ENCODE measurements around the gene ITGAE. TPM values are rescaled to one million over a fixed set of nuclear protein-coding genes. Genes with fewer than 3 reads are reported as not detected.

Gene ITGAE
- total and polyA plus RNA-seq, 4 donors = 16.0 to 57.0 (median 27.9) TPM

DNA sequence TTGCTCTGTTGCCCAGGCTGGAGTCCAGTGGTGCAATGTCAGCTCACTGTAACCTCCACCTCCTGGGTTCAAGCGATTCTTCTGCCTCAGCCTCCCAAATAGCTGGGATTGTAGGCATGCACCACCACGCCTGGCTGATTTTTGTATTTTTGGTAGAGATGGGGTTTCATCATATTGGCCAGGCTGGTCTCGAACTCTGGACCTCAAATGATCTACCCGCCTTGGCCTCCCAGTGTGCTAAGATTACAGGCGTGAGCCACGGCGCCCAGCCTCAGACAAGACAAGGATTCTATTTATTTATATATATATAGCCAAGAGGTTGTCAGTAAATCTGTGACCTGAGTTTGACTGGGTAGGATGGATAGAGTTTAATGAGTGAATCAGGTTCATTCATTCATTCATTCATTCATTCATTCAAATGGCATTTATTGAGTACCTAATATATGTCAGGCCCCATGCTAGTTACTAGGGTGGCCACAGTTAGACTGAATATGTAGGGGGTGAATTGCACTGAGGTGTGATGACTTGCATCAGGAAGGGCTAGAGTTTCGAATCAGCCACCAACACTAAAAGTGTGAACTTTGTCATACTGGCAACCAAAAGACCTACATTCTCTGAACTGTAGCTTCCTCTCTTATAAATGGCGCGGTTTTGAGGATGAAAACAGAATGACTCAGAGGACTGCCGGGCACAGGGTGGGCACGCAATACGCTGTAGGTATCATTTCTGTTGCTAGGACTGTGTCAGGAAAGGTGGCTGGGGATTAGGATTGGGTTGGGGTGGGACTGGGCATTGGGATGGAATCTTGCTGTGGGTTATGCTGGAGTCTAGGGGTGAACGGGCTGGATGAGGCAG lies 37.8 kb downstream of the ITGAE start:
- Histone ChIP-seq H3K27ac (ENCODE audit: low read depth in 1 of 2, low read length in 2 of 2) (no peak overlapping the region), H3K27me3 (ENCODE audit: control insufficient read depth in 1 of 2, insufficient read depth in 2 of 2, low read length in 1 of 2) (no peaks in the 10 kb centered on the region), H3K36me3 (ENCODE audit: control insufficient read depth in 1 of 2, insufficient read depth in 2 of 2, low read length in 1 of 2) (no peaks in the 10 kb centered on the region), H3K4me1 (ENCODE audit: control insufficient read depth in 1 of 2, insufficient read depth in 2 of 2, low read length in 2 of 2) (no peaks in the 10 kb centered on the region), H3K4me3 (ENCODE audit: low read length in 2 of 2) (no peak overlapping the region), H3K9me3 (ENCODE audit: control insufficient read depth, low read length) (peaks cover 6% of the 10 kb centered on the region)
- intact Hi-C loops (cut with DNase I) = no loop called here
- ATAC-seq (ENCODE audit: low FRiP score) = no peak
- 89 to 91% methylated on average over 14 of the region's 14 CpGs for WGBS, 2 donors
- no peak for DNase-seq

- ATAC-seq (ENCODE audit: low FRiP score) (no peak), DNase-seq (no peak)
- intact Hi-C loops (cut with DNase I) = no loop called here
- no peak overlapping the region for H3K27ac ChIP-seq (ENCODE audit: low read depth in 1 of 2, low read length in 2 of 2)
- H3K4me3 ChIP-seq (ENCODE audit: low read length in 2 of 2) = no peak overlapping the region
- no peaks in the 10 kb centered on the region for H3K27me3 ChIP-seq (ENCODE audit: control insufficient read depth in 1 of 2, insufficient read depth in 2 of 2, low read length in 1 of 2)
- no peaks in the 10 kb centered on the region for H3K4me1 ChIP-seq (ENCODE audit: control insufficient read depth in 1 of 2, insufficient read depth in 2 of 2, low read length in 2 of 2)
- peaks cover 4% of the 10 kb centered on the region for H3K9me3 ChIP-seq (ENCODE audit: control insufficient read depth, low read length)
- WGBS, 2 donors = 78% methylated on average over 16 of the region's 16 CpGs
- H3K36me3 ChIP-seq (ENCODE audit: control insufficient read depth in 1 of 2, insufficient read depth in 2 of 2, low read length in 1 of 2) = no peaks in the 10 kb centered on the region
Observed at GRCh38 chr17:3761918-3762380, 39.0 kb downstream of the ITGAE start.

GRCh38 chr17:3761036-3761917 lies 39.7 kb downstream of the ITGAE start:
- H3K4me3 ChIP-seq (ENCODE audit: low read length in 2 of 2) = no peak overlapping the region
- DNase-seq = peak in 1 of 2 donors; percentile 21
- no peak overlapping the region for H3K27ac ChIP-seq (ENCODE audit: low read depth in 1 of 2, low read length in 2 of 2)
- no peaks in the 10 kb centered on the region for H3K27me3 ChIP-seq (ENCODE audit: control insufficient read depth in 1 of 2, insufficient read depth in 2 of 2, low read length in 1 of 2)
- intact Hi-C loops (cut with DNase I) = no loop called here
- no peaks in the 10 kb centered on the region for H3K36me3 ChIP-seq (ENCODE audit: control insufficient read depth in 1 of 2, insufficient read depth in 2 of 2, low read length in 1 of 2)
- no peak for ATAC-seq (ENCODE audit: low FRiP score)
- no peaks in the 10 kb centered on the region for H3K4me1 ChIP-seq (ENCODE audit: control insufficient read depth in 1 of 2, insufficient read depth in 2 of 2, low read length in 2 of 2)
- peaks cover 4% of the 10 kb centered on the region for H3K9me3 ChIP-seq (ENCODE audit: control insufficient read depth, low read length)
- 78 to 81% methylated on average over 23 of the region's 23 CpGs for WGBS, 2 donors

DNA sequence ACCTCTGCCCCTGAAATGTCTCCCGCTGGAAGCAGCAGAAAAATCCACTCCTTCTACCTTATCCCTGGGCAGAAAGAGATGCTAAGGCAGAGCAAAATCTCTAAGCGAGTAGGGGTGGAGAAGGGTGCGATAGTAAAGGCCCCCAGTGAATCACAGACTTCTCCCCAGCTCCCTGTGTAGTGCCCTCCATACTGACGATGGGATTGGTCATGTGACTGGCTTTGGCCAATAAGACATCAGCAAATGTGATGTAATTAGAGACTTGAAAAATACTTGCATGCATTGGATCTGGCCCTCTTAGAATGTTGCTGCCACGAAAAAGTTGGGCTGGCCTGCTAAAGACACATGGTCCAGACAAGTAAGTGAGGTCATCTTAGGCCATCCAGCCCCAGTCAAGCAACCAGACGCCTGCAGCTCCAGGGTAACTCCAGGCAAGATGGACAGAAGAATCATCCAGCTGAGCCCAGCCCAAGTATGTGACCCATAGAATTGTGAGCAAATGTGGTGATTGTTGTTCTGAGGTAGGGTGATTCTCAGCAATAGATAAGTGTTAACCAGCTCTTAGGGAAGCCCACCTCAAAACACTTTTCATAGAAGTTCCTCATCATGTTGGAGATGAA lies 41.3 kb downstream of the ITGAE start:
- DNase-seq (no peak), ATAC-seq (ENCODE audit: low FRiP score) (no peak)
- no peaks in the 10 kb centered on the region for H3K27me3 ChIP-seq (ENCODE audit: control insufficient read depth in 1 of 2, insufficient read depth in 2 of 2, low read length in 1 of 2)
- no peak overlapping the region for H3K27ac ChIP-seq (ENCODE audit: low read depth in 1 of 2, low read length in 2 of 2)
- no peak overlapping the region for H3K4me3 ChIP-seq (ENCODE audit: low read length in 2 of 2)
- no peaks in the 10 kb centered on the region for H3K36me3 ChIP-seq (ENCODE audit: control insufficient read depth in 1 of 2, insufficient read depth in 2 of 2, low read length in 1 of 2)
- WGBS, 2 donors = 82 to 84% methylated on average over 6 of the region's 6 CpGs
- H3K9me3 ChIP-seq (ENCODE audit: control insufficient read depth, low read length) = peaks cover 4% of the 10 kb centered on the region
- no peaks in the 10 kb centered on the region for H3K4me1 ChIP-seq (ENCODE audit: control insufficient read depth in 1 of 2, insufficient read depth in 2 of 2, low read length in 2 of 2)
- intact Hi-C loops (cut with DNase I) = no loop called here

GRCh38 chr17:3755335-3756030 lies 45.5 kb downstream of the ITGAE start:
- Histone ChIP-seq H3K9me3 (ENCODE audit: control insufficient read depth, low read length) (peaks cover 4% of the 10 kb centered on the region), H3K27me3 (ENCODE audit: control insufficient read depth in 1 of 2, insufficient read depth in 2 of 2, low read length in 1 of 2) (no peaks in the 10 kb centered on the region), H3K4me3 (ENCODE audit: low read length in 2 of 2) (no peak overlapping the region), H3K27ac (ENCODE audit: low read depth in 1 of 2, low read length in 2 of 2) (no peak overlapping the region), H3K4me1 (ENCODE audit: control insufficient read depth in 1 of 2, insufficient read depth in 2 of 2, low read length in 2 of 2) (no peaks in the 10 kb centered on the region), H3K36me3 (ENCODE audit: control insufficient read depth in 1 of 2, insufficient read depth in 2 of 2, low read length in 1 of 2) (no peaks in the 10 kb centered on the region)
- ATAC-seq (ENCODE audit: low FRiP score) (peak; percentile 17), DNase-seq (no peak)
- intact Hi-C loops (cut with DNase I) = no loop called here
- WGBS, 2 donors = 52 to 55% methylated on average over 20 of the region's 20 CpGs

DNA sequence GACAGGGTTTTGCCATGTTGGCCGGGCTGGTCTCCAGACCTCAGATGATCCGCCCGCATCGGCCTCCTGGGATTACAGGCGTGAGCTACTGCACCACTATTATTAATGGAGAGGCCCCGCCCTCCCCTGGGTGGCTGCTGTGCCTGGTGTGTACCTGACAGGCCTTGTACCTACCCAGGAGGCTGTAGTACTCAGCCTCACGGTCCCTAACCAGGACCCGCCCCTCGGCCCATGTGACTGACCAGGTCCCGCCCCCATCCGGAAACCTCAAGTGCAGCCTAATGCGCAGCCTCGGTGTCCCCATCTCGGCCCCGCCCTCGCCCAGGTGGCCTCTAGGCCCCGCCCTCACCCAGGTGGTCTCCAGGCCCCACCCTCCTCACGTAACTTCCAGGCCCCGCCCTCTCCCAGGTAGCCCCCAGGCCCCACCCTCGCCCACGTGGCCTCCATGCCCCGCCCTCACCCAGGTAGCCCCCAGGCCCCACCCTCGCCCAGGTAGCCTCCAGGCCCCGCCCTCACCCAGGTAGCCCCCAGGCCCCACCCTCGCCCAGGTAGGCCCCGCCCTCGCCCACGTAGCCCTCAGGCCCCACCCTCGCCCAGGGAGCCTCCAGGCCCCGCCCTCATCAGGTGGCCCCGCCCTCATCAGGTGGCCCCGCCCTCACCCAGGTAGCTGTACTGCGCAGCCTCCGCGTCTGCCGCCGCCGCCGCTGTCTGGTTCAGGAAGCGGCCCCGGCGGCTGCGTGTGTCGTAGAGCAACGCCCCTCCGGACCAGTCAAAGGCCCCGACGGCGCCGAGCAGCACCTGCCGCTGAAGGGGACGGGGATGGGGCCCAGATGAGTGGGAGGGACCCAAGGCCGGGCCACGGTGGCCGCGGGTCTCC lies 46.3 kb downstream of the ITGAE start:
- no peak overlapping the region for H3K4me3 ChIP-seq (ENCODE audit: low read length in 2 of 2)
- no peaks in the 10 kb centered on the region for H3K27me3 ChIP-seq (ENCODE audit: control insufficient read depth in 1 of 2, insufficient read depth in 2 of 2, low read length in 1 of 2)
- H3K27ac ChIP-seq (ENCODE audit: low read depth in 1 of 2, low read length in 2 of 2) = no peak overlapping the region
- 4 to 5% methylated on average over 36 to 56 of the region's 56 CpGs for WGBS, 2 donors
- intact Hi-C loops (cut with DNase I) = no loop called here
- no peak for DNase-seq
- H3K36me3 ChIP-seq (ENCODE audit: control insufficient read depth in 1 of 2, insufficient read depth in 2 of 2, low read length in 1 of 2) = no peaks in the 10 kb centered on the region
- no peaks in the 10 kb centered on the region for H3K9me3 ChIP-seq (ENCODE audit: control insufficient read depth, low read length)
- peak; percentile 36 for ATAC-seq (ENCODE audit: low FRiP score)
- H3K4me1 ChIP-seq (ENCODE audit: control insufficient read depth in 1 of 2, insufficient read depth in 2 of 2, low read length in 2 of 2) = no peaks in the 10 kb centered on the region

DNA sequence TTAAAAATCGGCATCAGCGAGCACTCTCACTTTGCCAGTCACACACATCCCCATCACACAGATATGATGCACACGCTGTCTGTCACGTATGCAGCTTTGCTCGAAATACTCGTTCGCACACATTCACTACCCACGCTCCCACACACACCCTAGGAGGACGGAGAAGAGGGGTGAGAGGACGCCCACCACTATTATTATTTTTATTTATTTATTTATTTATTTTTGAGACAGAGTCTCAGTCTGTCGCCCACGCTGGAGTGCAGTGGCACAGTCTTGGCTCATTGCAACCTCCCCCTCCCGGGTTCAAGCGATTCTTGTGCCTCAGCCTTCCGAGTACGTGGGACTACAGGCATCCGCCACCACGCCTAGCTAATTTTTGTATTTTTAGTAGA lies 46.9 kb downstream of the ITGAE start:
- no peak for ATAC-seq (ENCODE audit: low FRiP score)
- H3K4me3 ChIP-seq (ENCODE audit: low read length in 2 of 2) = no peak overlapping the region
- 74 to 79% methylated on average over 18 of the region's 18 CpGs for WGBS, 2 donors

More for the DNA sequence above, 46.9 kb downstream of the ITGAE start:
- H3K36me3 ChIP-seq (ENCODE audit: control insufficient read depth in 1 of 2, insufficient read depth in 2 of 2, low read length in 1 of 2) = no peaks in the 10 kb centered on the region
- H3K27ac ChIP-seq (ENCODE audit: low read depth in 1 of 2, low read length in 2 of 2) = no peak overlapping the region
- H3K9me3 ChIP-seq (ENCODE audit: control insufficient read depth, low read length) = no peaks in the 10 kb centered on the region
- H3K27me3 ChIP-seq (ENCODE audit: control insufficient read depth in 1 of 2, insufficient read depth in 2 of 2, low read length in 1 of 2) = no peaks in the 10 kb centered on the region
- DNase-seq = no peak
- intact Hi-C loops (cut with DNase I) = no loop called here
- H3K4me1 ChIP-seq (ENCODE audit: control insufficient read depth in 1 of 2, insufficient read depth in 2 of 2, low read length in 2 of 2) = no peaks in the 10 kb centered on the region
